Measurements from ENCODE around the gene SALL2. TPM values are rescaled to one million over a fixed set of nuclear protein-coding genes. Genes with fewer than 3 reads are reported as not detected.

The SALL2 gene
- total and polyA plus RNA-seq, 4 donors, result 2.9 to 10.2 (median 8.1) TPM

- ATAC-seq (ENCODE audit: insufficient read depth, low FRiP score) (no peak), DNase-seq (no peak)
- WGBS, 2 donors, result 35 to 42% methylated on average over 10 of the region's 10 CpGs
- H3K27ac ChIP-seq (ENCODE audit: low read depth in 1 of 2, low read length in 1 of 2), result peak overlapping the region; percentile 51 to 79
- no peak for TF ChIP-seq CTCF (IDR thresholded peaks at IDR 0.05; ENCODE audit: control extremely low read depth, extremely low read depth)
- peak overlapping the region; percentile 73 for H3K4me3 ChIP-seq
- no peaks in the 10 kb centered on the region for H3K27me3 ChIP-seq (ENCODE audit: control insufficient read depth in 3 of 3, insufficient read depth in 3 of 3, low read length in 2 of 3)
- peaks cover 0 to 13% (median 10%) of the 10 kb centered on the region in 5 donors for H3K4me1 ChIP-seq (ENCODE audit: control insufficient read depth in 5 of 5, insufficient read depth in 5 of 5, low read length in 5 of 5)
- H3K9me3 ChIP-seq (ENCODE audit: control insufficient read depth in 4 of 4, insufficient read depth in 3 of 4, low read length in 3 of 4), result no peaks in the 10 kb centered on the region
- H3K36me3 ChIP-seq (ENCODE audit: control insufficient read depth in 4 of 4, insufficient read depth in 4 of 4, low read length in 4 of 4), result peaks cover 0 to 10% (median 3%) of the 10 kb centered on the region in 4 donors
- peak overlapping the region; percentile 34 to 96 for H3K9ac ChIP-seq (ENCODE audit: insufficient read depth in 1 of 2, low read length in 2 of 2)
Observed at GRCh38 chr14:21475767-21476522, 50.2 kb downstream of the SALL2 start.

Other genes with a start within 250 kb of the SALL2 start
- under 1 TPM; 0.43 to 0.65 TPM for gene RPGRIP1, start 246.3 kb downstream of the SALL2 start, total RNA-seq
- gene RPGRIP1, start 246.3 kb downstream of the SALL2 start, polyA plus RNA-seq, result under 1 TPM; 0.33 to 0.58 TPM
- 10 to 100 TPM; 49.0 to 63.7 TPM for gene SUPT16H, start 142.3 kb downstream of the SALL2 start, total RNA-seq
- 10 to 100 TPM; 45.3 to 45.4 TPM for gene SUPT16H, start 142.3 kb downstream of the SALL2 start, polyA plus RNA-seq
- gene CHD8, start 70.2 kb downstream of the SALL2 start, total RNA-seq, result 10 to 100 TPM; 71.6 to 79.6 TPM
- gene CHD8, start 70.2 kb downstream of the SALL2 start, polyA plus RNA-seq, result 10 to 100 TPM; 26.6 to 28.8 TPM
- gene RAB2B, start 49.4 kb downstream of the SALL2 start, total RNA-seq, result 10 to 100 TPM; 22.3 to 42.7 TPM
- gene RAB2B, start 49.4 kb downstream of the SALL2 start, polyA plus RNA-seq, result 10 to 100 TPM; 14.8 to 18.5 TPM
- 10 to 100 TPM; 42.8 to 82.9 TPM for gene TOX4, start 49.2 kb downstream of the SALL2 start, total RNA-seq
- gene TOX4, start 49.2 kb downstream of the SALL2 start, polyA plus RNA-seq, result 10 to 100 TPM; 16.4 to 41.3 TPM
- 10 to 100 TPM; 40.9 to 77.2 TPM for gene METTL3, start 15.0 kb downstream of the SALL2 start, total RNA-seq
- gene METTL3, start 15.0 kb downstream of the SALL2 start, polyA plus RNA-seq, result 10 to 100 TPM; 34.6 to 47.8 TPM
- not detected for gene OR10G3, start 53.7 kb upstream of the SALL2 start, total RNA-seq
- gene OR10G3, start 53.7 kb upstream of the SALL2 start, polyA plus RNA-seq, result not detected
- gene OR10G2, start 108.6 kb upstream of the SALL2 start, total RNA-seq, result not detected
- gene OR10G2, start 108.6 kb upstream of the SALL2 start, polyA plus RNA-seq, result not detected
- not detected for gene OR4E2, start 127.5 kb upstream of the SALL2 start, total RNA-seq
- not detected for gene OR4E2, start 127.5 kb upstream of the SALL2 start, polyA plus RNA-seq
- not detected for gene OR4E1, start 147.5 kb upstream of the SALL2 start, total RNA-seq
- gene OR4E1, start 147.5 kb upstream of the SALL2 start, polyA plus RNA-seq, result not detected